Fibroblast of lung (primary cell): ENCODE results near the gene RAB10. TPM values are rescaled to one million over a fixed set of nuclear protein-coding genes. Genes with fewer than 3 reads are reported as not detected.
"Not testable (repeated sequence)": the region's sequence is repeated elsewhere in the genome, so short reads cannot be mapped to it uniquely, and the experiment has no call there.

Experiments used
- DNase-seq, 2 donors: peaks; one replicate each; pipeline versions ENCODE4 v3.0.0 to v3.0.0-alpha.2; 2010; ENCODE audit warnings: low read depth in 2 of 2
- H2AFZ ChIP-seq: 2 replicates; pipeline ENCODE4 v1.5.1; 2012; ENCODE audit warnings: low read length, control low read depth, inconsistent platforms
- H3K27ac ChIP-seq: 2 replicates; pipeline ENCODE4 v1.5.1; 2011; ENCODE audit warnings: low read length, control low read depth; ENCODE audit not compliant: insufficient read depth
- H3K27me3 ChIP-seq: 2 replicates; pipeline ENCODE4 v1.5.1; 2011; ENCODE audit warnings: mild to moderate bottlenecking, low read length; ENCODE audit not compliant: control insufficient read depth, insufficient read depth
- H3K36me3 ChIP-seq: 2 replicates; pipeline ENCODE4 v1.5.1; 2011; ENCODE audit warnings: low read length; ENCODE audit not compliant: control insufficient read depth, insufficient read depth
- H3K4me1 ChIP-seq: 2 replicates; pipeline ENCODE4 v1.5.1; 2011; ENCODE audit warnings: low read length; ENCODE audit not compliant: control insufficient read depth, insufficient read depth; ENCODE audit errors: extremely low read depth
- H3K4me2 ChIP-seq: 2 replicates; pipeline ENCODE4 v1.5.1; 2011; ENCODE audit warnings: low read length, control low read depth; ENCODE audit not compliant: insufficient read depth; ENCODE audit errors: extremely low read depth
- H3K4me3 ChIP-seq, 4 experiments: fragments of 200-600 bp in 1 of 4; sonication (generic) in 1 of 4; replicated peaks in 1 of 4; 2 replicates each; pipeline ENCODE4 v1.5.1; 2011 to 2016; ENCODE audit warnings: low read length in 4 of 4, low read depth in 3 of 4, mild to moderate bottlenecking in 3 of 4, control low read depth in 2 of 4, inconsistent platforms in 1 of 4, mixed read lengths in 1 of 4; ENCODE audit not compliant: insufficient read depth in 1 of 4; ENCODE audit errors: control extremely low read depth in 1 of 4
- H3K79me2 ChIP-seq: 2 replicates; pipeline ENCODE4 v1.5.1; 2012; ENCODE audit warnings: mild to moderate bottlenecking, low read length, inconsistent platforms; ENCODE audit not compliant: control insufficient read depth, insufficient read depth
- H3K9ac ChIP-seq: 2 replicates; pipeline ENCODE4 v1.5.1; 2011; ENCODE audit warnings: mild to moderate bottlenecking, low read length, control low read depth; ENCODE audit not compliant: insufficient read depth
- H3K9me3 ChIP-seq: 2 replicates; pipeline ENCODE4 v1.5.1; 2012; ENCODE audit warnings: low read depth, low read length; ENCODE audit not compliant: control insufficient read depth, insufficient read depth
- H4K20me1 ChIP-seq: 2 replicates; pipeline ENCODE4 v1.5.1; 2011; ENCODE audit warnings: low read length; ENCODE audit not compliant: control insufficient read depth, insufficient read depth; ENCODE audit errors: extremely low read depth
- EZH2 ChIP-seq: IDR thresholded peaks from 2 replicates; pipeline ENCODE4 v1.5.1; 2012; ENCODE audit warnings: low read length, control low read depth, mild to moderate bottlenecking; ENCODE audit errors: missing control alignments
- polyA plus RNA-seq, 2 donors: library from polyadenylated mRNA; depleted of rRNA in 1 of 2; stranded (reverse) in 1 of 2; unstranded in 1 of 2; fragments of >200 nt; gene quantifications; 2 replicates each; pipeline ENCODE4 v1.2.1, GENCODE V29; 2011 to 2012; ENCODE audit warnings: missing spikeins in 1 of 2
- total RNA-seq: library from RNA; depleted of rRNA; stranded (reverse); fragments of >200 nt; gene quantifications from 2 replicates; pipeline ENCODE4 v1.2.1, GENCODE V29; 2014
- TF ChIP-seq, protein P1 (sequence below), 2 donors: IDR thresholded peaks in 1 of 2; conservative IDR thresholded peaks in 1 of 2; 1 replicate in 1 of 2; 2 replicates in 1 of 2; pipeline ENCODE4 v1.5.1; 2011 to 2012; ENCODE audit warnings: low read length in 2 of 2, control low read depth in 1 of 2, inconsistent platforms in 1 of 2, low read depth in 1 of 2, mild to moderate bottlenecking in 1 of 2

The RAB10 gene
- total and polyA plus RNA-seq, 2 donors (not counting 1 experiment from before 2014, with no cell fraction given): 94.1 to 253 TPM

- no peak for DNase-seq
- no peak overlapping the region for H2AFZ ChIP-seq
- H3K79me2 ChIP-seq: no peaks in the 10 kb centered on the region
Measured at GRCh38 chr2:26013668-26014067, 20.2 kb upstream of the RAB10 start.

DNA sequence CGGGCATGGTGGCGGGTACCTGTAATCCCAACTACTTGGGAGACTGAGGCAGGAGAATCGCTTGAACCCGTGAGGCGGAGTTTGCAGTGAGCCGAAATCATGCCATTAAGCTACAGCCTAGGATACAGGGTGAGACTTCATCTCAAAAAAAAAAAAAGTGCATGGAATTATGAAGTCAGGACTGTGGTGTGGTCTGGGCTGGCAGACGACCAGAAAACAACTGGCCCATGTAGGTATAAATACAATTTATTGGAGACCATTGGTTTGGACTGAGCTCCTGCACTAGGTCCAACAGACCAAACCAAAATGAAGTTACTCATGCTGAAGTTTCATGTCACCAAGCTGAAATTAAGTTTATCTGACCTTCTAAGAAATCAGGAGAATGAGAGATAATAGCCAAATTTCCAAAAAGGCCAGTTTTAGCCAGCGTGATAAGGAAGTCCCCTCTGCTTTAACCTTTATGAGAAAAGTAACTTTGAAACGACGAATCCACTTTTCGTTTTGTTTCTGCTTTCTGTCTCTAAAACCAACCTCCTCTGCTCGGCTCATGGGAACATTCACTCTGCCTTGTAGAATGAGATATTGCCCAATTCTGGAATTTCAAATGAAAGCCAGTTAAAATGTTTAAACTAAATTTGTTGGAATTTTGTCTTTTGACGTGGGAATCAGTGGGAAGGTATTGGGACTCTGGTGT is 17.7 kb upstream of the RAB10 start:
- H3K9ac ChIP-seq: no peak overlapping the region
- no peaks in the 10 kb centered on the region for H3K27me3 ChIP-seq
- no peak overlapping the region for H3K4me3 ChIP-seq
- peak in 1 of 2 donors; percentile 17 for DNase-seq
- H3K79me2 ChIP-seq: no peaks in the 10 kb centered on the region
- H3K36me3 ChIP-seq: no peaks in the 10 kb centered on the region
- H2AFZ ChIP-seq: no peak overlapping the region
- H4K20me1 ChIP-seq: no peaks in the 10 kb centered on the region
- no peak overlapping the region for H3K4me2 ChIP-seq
- TF ChIP-seq, protein P1, sequence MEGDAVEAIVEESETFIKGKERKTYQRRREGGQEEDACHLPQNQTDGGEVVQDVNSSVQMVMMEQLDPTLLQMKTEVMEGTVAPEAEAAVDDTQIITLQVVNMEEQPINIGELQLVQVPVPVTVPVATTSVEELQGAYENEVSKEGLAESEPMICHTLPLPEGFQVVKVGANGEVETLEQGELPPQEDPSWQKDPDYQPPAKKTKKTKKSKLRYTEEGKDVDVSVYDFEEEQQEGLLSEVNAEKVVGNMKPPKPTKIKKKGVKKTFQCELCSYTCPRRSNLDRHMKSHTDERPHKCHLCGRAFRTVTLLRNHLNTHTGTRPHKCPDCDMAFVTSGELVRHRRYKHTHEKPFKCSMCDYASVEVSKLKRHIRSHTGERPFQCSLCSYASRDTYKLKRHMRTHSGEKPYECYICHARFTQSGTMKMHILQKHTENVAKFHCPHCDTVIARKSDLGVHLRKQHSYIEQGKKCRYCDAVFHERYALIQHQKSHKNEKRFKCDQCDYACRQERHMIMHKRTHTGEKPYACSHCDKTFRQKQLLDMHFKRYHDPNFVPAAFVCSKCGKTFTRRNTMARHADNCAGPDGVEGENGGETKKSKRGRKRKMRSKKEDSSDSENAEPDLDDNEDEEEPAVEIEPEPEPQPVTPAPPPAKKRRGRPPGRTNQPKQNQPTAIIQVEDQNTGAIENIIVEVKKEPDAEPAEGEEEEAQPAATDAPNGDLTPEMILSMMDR (conservative IDR thresholded peaks at IDR 0.05 in 1 of 2, IDR thresholded peaks at IDR 0.05 in 1 of 2; ENCODE audit: low read depth in 1 of 2, low read length in 2 of 2): no peak
- no peak for TF ChIP-seq EZH2
- no peaks in the 10 kb centered on the region for H3K9me3 ChIP-seq
- no peak overlapping the region for H3K27ac ChIP-seq
- peaks cover 19% of the 10 kb centered on the region for H3K4me1 ChIP-seq

More at GRCh38 chr2:26013668-26014067, 20.2 kb upstream of the RAB10 start:
- peaks cover 26% of the 10 kb centered on the region for H3K4me1 ChIP-seq
- no peak overlapping the region for H3K4me2 ChIP-seq
- no peak overlapping the region for H3K27ac ChIP-seq
- no peaks in the 10 kb centered on the region for H3K9me3 ChIP-seq
- H4K20me1 ChIP-seq: no peaks in the 10 kb centered on the region
- no peaks in the 10 kb centered on the region for H3K36me3 ChIP-seq
- no peaks in the 10 kb centered on the region for H3K27me3 ChIP-seq
- no peak overlapping the region for H3K9ac ChIP-seq
- TF ChIP-seq, protein P1 (conservative IDR thresholded peaks at IDR 0.05 in 1 of 2, IDR thresholded peaks at IDR 0.05 in 1 of 2; ENCODE audit: low read depth in 1 of 2, low read length in 2 of 2): no peak
- TF ChIP-seq EZH2: no peak
- H3K4me3 ChIP-seq: no peak overlapping the region

DNA sequence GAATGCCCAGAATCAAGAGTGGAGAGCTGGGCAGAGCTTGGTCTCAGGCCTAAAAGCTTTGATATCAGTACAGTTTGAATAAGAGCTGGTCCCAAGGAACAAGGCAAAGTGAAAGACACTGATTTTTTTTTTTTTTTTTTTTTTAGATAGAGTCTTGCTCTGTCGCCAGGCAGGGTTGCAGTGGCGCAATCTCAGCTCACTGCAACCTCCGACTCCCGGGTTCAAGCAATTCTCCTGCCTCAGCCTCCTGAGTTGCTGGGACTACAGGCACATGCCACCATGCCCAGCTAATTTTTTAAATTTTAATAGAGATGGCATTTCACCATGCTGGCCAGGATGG is 17.2 kb upstream of the RAB10 start:
- not testable (repeated sequence) for H3K27me3 ChIP-seq, H3K36me3 ChIP-seq, H3K9ac ChIP-seq, H3K4me3 ChIP-seq, H3K27ac ChIP-seq, H2AFZ ChIP-seq, H4K20me1 ChIP-seq, H3K4me2 ChIP-seq, DNase-seq, H3K9me3 ChIP-seq, H3K79me2 ChIP-seq
- peaks cover 19% of the 10 kb centered on the region for H3K4me1 ChIP-seq
